DND-41 (cell line): ENCODE measurements around the gene GRID2IP.
"Not testable (repeated sequence)": the region's sequence is repeated elsewhere in the genome, so short reads cannot be mapped to it uniquely, and the experiment has no call there.

Experiments
- ATAC-seq: fragments of 200-7000 bp; cut with Tn5 transposase; 3 replicates; pipeline ENCODE4 v1.9.1; 2021; ENCODE audit warnings: low read depth; ENCODE audit not compliant: insufficient read depth
- DNase-seq: peaks from one replicate; pipeline ENCODE4 v3.0.0-alpha.2; 2020
- H2AFZ ChIP-seq: 2 replicates; pipeline ENCODE4 v1.6.0; 2012; ENCODE audit warnings: low read depth, low read length
- H3K27ac ChIP-seq: 2 replicates; pipeline ENCODE4 v1.5.1; 2012; ENCODE audit warnings: low read length, inconsistent platforms
- H3K27me3 ChIP-seq: fragments of 200-600 bp; sonication (generic); 2 replicates; pipeline ENCODE4 v1.6.0; 2012; ENCODE audit warnings: low read length, mild to moderate bottlenecking, inconsistent platforms; ENCODE audit not compliant: insufficient read depth, poor library complexity
- H3K36me3 ChIP-seq: 2 replicates; pipeline ENCODE4 v1.5.1; 2012; ENCODE audit warnings: low read length, inconsistent platforms; ENCODE audit not compliant: insufficient read depth
- H3K4me1 ChIP-seq: 2 replicates; pipeline ENCODE4 v1.5.1; 2012; ENCODE audit warnings: mild to moderate bottlenecking, low read length; ENCODE audit not compliant: insufficient read depth
- H3K4me2 ChIP-seq: 2 replicates; pipeline ENCODE4 v1.6.0; 2012; ENCODE audit warnings: mild to moderate bottlenecking, moderate library complexity, low read length, inconsistent platforms; ENCODE audit not compliant: insufficient read depth
- H3K4me3 ChIP-seq, 2 experiments: fragments of 200-600 bp in 1 of 2; shearing (Covaris generic) in 1 of 2; 2 replicates each; pipeline ENCODE4 v1.5.1; 2012 to 2016; ENCODE audit warnings: inconsistent platforms in 2 of 2, low read length in 2 of 2, mild to moderate bottlenecking in 2 of 2, low read depth in 1 of 2, moderate library complexity in 1 of 2
- H3K79me2 ChIP-seq: 2 replicates; pipeline ENCODE4 v1.6.0; 2012; ENCODE audit warnings: low read length, inconsistent platforms; ENCODE audit not compliant: insufficient read depth
- H3K9ac ChIP-seq: 2 replicates; pipeline ENCODE4 v1.6.0; 2012; ENCODE audit warnings: low read depth, mild to moderate bottlenecking, inconsistent platforms, low read length, moderate library complexity
- H3K9me3 ChIP-seq: 2 replicates; pipeline ENCODE4 v1.5.1; 2012; ENCODE audit warnings: low read length, moderate library complexity, mild to moderate bottlenecking, inconsistent platforms; ENCODE audit not compliant: insufficient read depth, severe bottlenecking
- H4K20me1 ChIP-seq: 2 replicates; pipeline ENCODE4 v1.6.0; 2012; ENCODE audit warnings: low read length; ENCODE audit not compliant: insufficient read depth
- CTCF ChIP-seq: IDR thresholded peaks from 2 replicates; pipeline ENCODE4 v1.5.1; 2012; ENCODE audit warnings: borderline replicate concordance, low read length, moderate library complexity, mild to moderate bottlenecking; ENCODE audit not compliant: poor library complexity, severe bottlenecking; ENCODE audit errors: extremely low read depth
- EZH2 ChIP-seq: IDR thresholded peaks from 3 replicates; pipeline ENCODE4 v1.6.1; 2012; ENCODE audit warnings: borderline replicate concordance, low read depth, mild to moderate bottlenecking, moderate library complexity, low read length, inconsistent platforms; ENCODE audit not compliant: severe bottlenecking

Gene GRID2IP

GRCh38 chr7:6451224-6451705 is 100.0 kb downstream of the GRID2IP start:
- Histone ChIP-seq H3K9me3 (no peaks in the 10 kb centered on the region), H3K27me3 (no peaks in the 10 kb centered on the region), H4K20me1 (no peaks in the 10 kb centered on the region), H3K36me3 (no peaks in the 10 kb centered on the region; the same call in 1 of the 2 replicates), H3K9ac (no peak overlapping the region), H3K4me2 (no peak overlapping the region), H3K79me2 (peaks cover 28% of the 10 kb centered on the region), H2AFZ (no peak overlapping the region), H3K4me3 (no peak overlapping the region), H3K4me1 (peaks cover 21% of the 10 kb centered on the region), H3K27ac (no peak overlapping the region)
- ATAC-seq (no peak), DNase-seq (no peak)
- no peak for TF ChIP-seq CTCF

- not testable (repeated sequence) for DNase-seq, H3K9me3 ChIP-seq, H2AFZ ChIP-seq, H3K36me3 ChIP-seq, H3K9ac ChIP-seq, H3K27ac ChIP-seq, ATAC-seq, H3K27me3 ChIP-seq, H3K4me3 ChIP-seq, H3K4me2 ChIP-seq, H4K20me1 ChIP-seq
- peaks cover 26% of the 10 kb centered on the region for H3K4me1 ChIP-seq
- peaks cover 34% of the 10 kb centered on the region for H3K79me2 ChIP-seq
Measured at GRCh38 chr7:6450591-6450990, 100.7 kb downstream of the GRID2IP start.

- H3K9me3 ChIP-seq, H3K27ac ChIP-seq, H3K9ac ChIP-seq, H4K20me1 ChIP-seq, H2AFZ ChIP-seq, H3K27me3 ChIP-seq, ATAC-seq, DNase-seq, H3K4me3 ChIP-seq, H3K4me2 ChIP-seq: not testable (repeated sequence)
- Histone ChIP-seq H3K79me2 (peaks cover 40% of the 10 kb centered on the region), H3K4me1 (peaks cover 30% of the 10 kb centered on the region), H3K36me3 (peaks cover 12% of the 10 kb centered on the region)
Measured at GRCh38 chr7:6449884-6450283, 101.4 kb downstream of the GRID2IP start.

- Histone ChIP-seq H3K79me2 (peaks cover 44% of the 10 kb centered on the region), H3K27ac (no peak overlapping the region), H4K20me1 (no peaks in the 10 kb centered on the region), H2AFZ (no peak overlapping the region), H3K4me1 (peaks cover 34% of the 10 kb centered on the region), H3K9me3 (no peaks in the 10 kb centered on the region), H3K4me2 (peak overlapping the region; percentile 97), H3K4me3 (peak overlapping the region in 1 of 2 experiments; percentile 73; a peak in 3 of 4 replicates), H3K36me3 (peaks cover 20% of the 10 kb centered on the region), H3K9ac (peak overlapping the region; percentile 84), H3K27me3 (no peaks in the 10 kb centered on the region)
- TF ChIP-seq CTCF: no peak
- TF ChIP-seq EZH2: no peak
- peak; percentile 12 for DNase-seq
- ATAC-seq: no peak
Measured at GRCh38 chr7:6448943-6449543, 102.2 kb downstream of the GRID2IP start.
